HepG2 (cell line): Measurements from ENCODE around the gene GTPBP6.
"Not testable (repeated sequence)": the region's sequence is repeated elsewhere in the genome, so short reads cannot be mapped to it uniquely, and the experiment has no call there.

Experiments used
- ASH2L ChIP-seq: fragments of 300-600, 200-600 bp; sonication (generic); IDR thresholded peaks from 2 replicates; pipeline ENCODE4 v1.7.0; 2017; ENCODE audit warnings: low read depth, mild to moderate bottlenecking, moderate library complexity, mixed read lengths, low read length; ENCODE audit not compliant: insufficient read length
- ATF2 ChIP-seq: sonication (generic); formaldehyde crosslinking; IDR thresholded peaks from 2 replicates; pipeline ENCODE4 v1.4.0; 2020; ENCODE audit warnings: missing genetic modification reagents
- CHCHD3 ChIP-seq: sonication (generic); formaldehyde crosslinking; IDR thresholded peaks from 2 replicates; pipeline ENCODE4 v1.8.0; 2022; ENCODE audit warnings: mild to moderate bottlenecking, missing genetic modification reagents, moderate library complexity
- CTCF ChIP-seq: sonication (generic); formaldehyde crosslinking; IDR thresholded peaks from 2 replicates; pipeline ENCODE4 v1.5.0; 2020; ENCODE audit warnings: mild to moderate bottlenecking, missing genetic modification reagents, moderate library complexity
- E2F1 ChIP-seq: sonication (generic); formaldehyde crosslinking; IDR thresholded peaks from 2 replicates; pipeline ENCODE4 v1.5.0; 2020; ENCODE audit warnings: missing genetic modification reagents
- EZH2 ChIP-seq: conservative IDR thresholded peaks from 2 replicates; pipeline ENCODE4 v1.6.1; 2012; ENCODE audit warnings: mild to moderate bottlenecking, low read depth, low read length, moderate library complexity
- POLR2A ChIP-seq, 2 experiments: IDR thresholded peaks; 2 replicates each; pipeline ENCODE4 v1.6.1; 2011; ENCODE audit warnings: low read depth in 2 of 2, low read length in 2 of 2, mild to moderate bottlenecking in 1 of 2, moderate library complexity in 1 of 2; ENCODE audit not compliant: insufficient read depth in 1 of 2
- POLR2AphosphoS5 ChIP-seq: IDR thresholded peaks from 2 replicates; pipeline ENCODE4 v1.6.1; 2012; ENCODE audit warnings: low read depth, low read length
- RBM22 ChIP-seq: fragments of 200-400 bp; formaldehyde crosslinking; optimal IDR thresholded peaks from 2 replicates; pipeline ENCODE3; 2017; ENCODE audit warnings: mild to moderate bottlenecking, low read length, moderate library complexity
- SAP130 ChIP-seq: IDR thresholded peaks from 2 replicates; pipeline ENCODE4 v1.6.1; 2016; ENCODE audit warnings: low read depth
- YY1 ChIP-seq: IDR thresholded peaks from 2 replicates; pipeline ENCODE4 v1.6.1; 2011; ENCODE audit warnings: low read length, low read depth, moderate library complexity, mild to moderate bottlenecking; ENCODE audit not compliant: insufficient read depth, insufficient replicate concordance
- ZBTB21 ChIP-seq: sonication (generic); formaldehyde crosslinking; IDR thresholded peaks from 2 replicates; pipeline ENCODE4 v1.4.0; 2020; ENCODE audit warnings: missing genetic modification reagents

GRCh38 chrX:280722-281121 lies 37.9 kb downstream of the GTPBP6 start:
- TF ChIP-seq RBM22; SAP130 (CRISPR knock-in tag); ZBTB21 (CRISPR knock-in tag); CHCHD3 (CRISPR knock-in tag); POLR2AphosphoS5; E2F1 (CRISPR knock-in tag); CTCF (CRISPR knock-in tag); ATF2 (CRISPR knock-in tag); EZH2; ASH2L; YY1; POLR2A (IDR thresholded peaks at IDR 0.05; ENCODE audit: insufficient read depth in 1 of 2, low read depth in 2 of 2, low read length in 2 of 2): not testable (repeated sequence)
